NCI-H2029 treated with DMSO at 0.1 percent for 48 hours (cell line): ENCODE measurements around the gene UBE2H.
"Not testable (repeated sequence)": the region's sequence is repeated elsewhere in the genome, so short reads cannot be mapped to it uniquely, and the experiment has no call there.

Experiments used
- DNase-seq: peaks from one replicate; lab custom pipeline; 2025; lab: John Stamatoyannopoulos, UW

Gene UBE2H

GRCh38 chr7:129908181-129908580 lies 44.6 kb downstream of the UBE2H start:
- DNase-seq, result no peak

GRCh38 chr7:129907122-129907736 lies 45.5 kb downstream of the UBE2H start:
- DNase-seq, result no peak

GRCh38 chr7:129906700-129907099 lies 46.1 kb downstream of the UBE2H start:
- no peak for DNase-seq

GRCh38 chr7:129903935-129904334 lies 48.8 kb downstream of the UBE2H start:
- no peak for DNase-seq

GRCh38 chr7:129902788-129903422 lies 49.9 kb downstream of the UBE2H start:
- no peak for DNase-seq

GRCh38 chr7:129898502-129899160 lies 54.1 kb downstream of the UBE2H start:
- DNase-seq, result no peak

- no peak for DNase-seq
Measured at GRCh38 chr7:129898007-129898406, 54.8 kb downstream of the UBE2H start.

- no peak for DNase-seq
Measured at GRCh38 chr7:129896568-129897382, 56.0 kb downstream of the UBE2H start.

- DNase-seq, result not testable (repeated sequence)
Measured at GRCh38 chr7:129894184-129894583, 58.6 kb downstream of the UBE2H start.

GRCh38 chr7:129890090-129890489 lies 62.7 kb downstream of the UBE2H start:
- no peak for DNase-seq

- peak; percentile 76 for DNase-seq
Measured at GRCh38 chr7:129889133-129889844, 63.5 kb downstream of the UBE2H start.

- no peak for DNase-seq
Measured at GRCh38 chr7:129887865-129888264, 64.9 kb downstream of the UBE2H start.

- no peak for DNase-seq
Measured at GRCh38 chr7:129886818-129887186, 66.0 kb downstream of the UBE2H start.

- DNase-seq, result no peak
Measured at GRCh38 chr7:129886167-129886817, 66.5 kb downstream of the UBE2H start.

- no peak for DNase-seq
Measured at GRCh38 chr7:129884495-129884894, 68.3 kb downstream of the UBE2H start.

GRCh38 chr7:129883151-129883550 lies 69.6 kb downstream of the UBE2H start:
- no peak for DNase-seq

GRCh38 chr7:129882531-129882930 lies 70.2 kb downstream of the UBE2H start:
- DNase-seq, result no peak

- DNase-seq, result no peak
Measured at GRCh38 chr7:129877146-129877792, 75.5 kb downstream of the UBE2H start.

- no peak for DNase-seq
Measured at GRCh38 chr7:129875745-129876411, 76.9 kb downstream of the UBE2H start.

GRCh38 chr7:129875160-129875559 lies 77.6 kb downstream of the UBE2H start:
- no peak for DNase-seq
